ENCODE results near the gene LONRF2.
A peak's percentile ranks its signal among the peaks of the same experiment; 100 is the strongest.

The LONRF2 gene

DNA sequence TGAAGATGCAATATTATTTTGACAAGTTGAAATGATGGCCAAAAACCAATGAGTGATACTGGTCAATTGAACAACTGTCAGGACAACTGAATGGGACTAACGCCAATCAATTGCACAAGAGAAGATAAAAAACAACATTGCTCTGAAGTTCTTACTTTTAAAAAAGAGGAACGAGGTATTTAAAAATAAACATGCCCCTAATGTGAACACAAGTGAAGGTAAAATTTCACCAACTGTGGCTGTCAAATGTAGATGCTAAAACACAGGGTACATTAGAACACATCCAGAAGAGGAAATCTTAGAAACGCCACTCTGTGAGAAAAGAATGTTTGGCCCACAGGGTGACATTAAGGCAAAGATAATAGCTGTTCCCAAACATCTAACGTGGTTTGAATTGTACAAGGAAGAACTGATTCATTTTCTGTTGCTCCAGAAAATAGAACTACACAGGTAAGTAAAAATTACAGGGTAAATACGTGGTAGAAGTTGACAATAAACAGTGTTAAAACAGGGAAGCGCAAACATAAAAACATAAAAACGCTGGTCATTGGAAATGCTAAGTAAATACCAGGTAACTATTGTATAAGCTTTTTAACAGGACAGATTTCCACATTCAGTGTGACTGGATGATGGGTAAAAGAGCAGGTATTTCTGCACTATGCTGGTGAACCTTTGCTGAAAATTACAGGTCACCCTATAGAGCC is 20.3 kb downstream of the LONRF2 start:
- DNase-seq (ENCODE audit: low read depth in 1 of 2, low spot score in 1 of 2): no peak

DNA sequence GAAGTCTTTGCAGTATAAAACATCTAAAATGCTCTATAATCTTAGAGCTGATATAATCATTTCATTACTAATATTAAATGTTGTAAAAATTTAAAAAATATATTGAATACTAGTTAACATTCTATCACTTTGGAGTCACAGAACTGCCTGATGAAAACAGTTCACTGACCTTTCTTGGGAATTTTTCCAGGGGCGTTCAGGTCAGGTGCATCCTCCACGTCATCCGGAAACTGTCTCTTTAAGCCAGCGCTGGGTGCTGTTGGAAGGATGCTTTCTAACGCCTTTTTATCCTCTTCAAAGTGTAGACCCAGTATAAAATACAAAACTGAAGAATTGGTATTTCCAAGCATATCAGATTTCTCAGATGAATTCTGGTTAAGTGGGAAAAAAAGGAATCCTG is 22.8 kb downstream of the LONRF2 start:
- no peak for DNase-seq (ENCODE audit: low read depth in 1 of 2, low spot score in 1 of 2)

DNA sequence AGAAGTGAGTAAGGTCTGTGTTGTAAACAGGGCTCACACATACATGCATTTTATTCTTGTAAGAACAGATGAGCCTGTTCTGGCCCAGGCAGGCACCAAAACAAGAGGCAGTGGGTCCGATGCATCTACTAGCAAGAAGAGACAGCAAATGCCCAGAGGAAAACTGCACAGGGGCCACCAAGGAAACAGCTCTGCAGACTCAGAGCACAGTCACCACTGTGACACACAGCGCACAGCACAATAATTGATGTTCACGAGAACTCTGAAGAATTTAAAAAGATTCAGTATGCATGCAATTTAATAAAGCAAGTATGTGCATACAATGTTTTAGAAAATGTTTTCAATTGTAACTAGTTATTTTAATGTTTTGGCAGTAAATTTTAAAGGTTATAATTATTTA is 24.8 kb downstream of the LONRF2 start:
- no peak for DNase-seq (ENCODE audit: low read depth in 1 of 2, low spot score in 1 of 2)

DNA sequence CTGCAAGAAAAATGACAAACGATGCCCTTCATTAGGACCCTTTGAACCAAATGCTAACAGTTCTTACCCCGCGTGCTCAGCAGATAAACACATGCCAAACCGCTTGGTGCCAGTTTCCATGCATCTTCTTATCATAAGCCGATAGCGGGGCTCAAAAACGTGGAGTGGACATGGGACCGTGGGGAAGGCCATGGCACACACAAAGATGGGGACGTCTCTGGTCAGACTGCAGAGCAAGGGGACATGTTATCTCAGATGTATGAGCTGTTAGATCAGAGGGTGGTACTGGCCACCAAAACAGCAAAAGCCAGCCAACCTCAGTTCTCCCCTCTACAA is 28.2 kb downstream of the LONRF2 start:
- no peak for DNase-seq (ENCODE audit: low read depth in 1 of 2, low spot score in 1 of 2)

DNA sequence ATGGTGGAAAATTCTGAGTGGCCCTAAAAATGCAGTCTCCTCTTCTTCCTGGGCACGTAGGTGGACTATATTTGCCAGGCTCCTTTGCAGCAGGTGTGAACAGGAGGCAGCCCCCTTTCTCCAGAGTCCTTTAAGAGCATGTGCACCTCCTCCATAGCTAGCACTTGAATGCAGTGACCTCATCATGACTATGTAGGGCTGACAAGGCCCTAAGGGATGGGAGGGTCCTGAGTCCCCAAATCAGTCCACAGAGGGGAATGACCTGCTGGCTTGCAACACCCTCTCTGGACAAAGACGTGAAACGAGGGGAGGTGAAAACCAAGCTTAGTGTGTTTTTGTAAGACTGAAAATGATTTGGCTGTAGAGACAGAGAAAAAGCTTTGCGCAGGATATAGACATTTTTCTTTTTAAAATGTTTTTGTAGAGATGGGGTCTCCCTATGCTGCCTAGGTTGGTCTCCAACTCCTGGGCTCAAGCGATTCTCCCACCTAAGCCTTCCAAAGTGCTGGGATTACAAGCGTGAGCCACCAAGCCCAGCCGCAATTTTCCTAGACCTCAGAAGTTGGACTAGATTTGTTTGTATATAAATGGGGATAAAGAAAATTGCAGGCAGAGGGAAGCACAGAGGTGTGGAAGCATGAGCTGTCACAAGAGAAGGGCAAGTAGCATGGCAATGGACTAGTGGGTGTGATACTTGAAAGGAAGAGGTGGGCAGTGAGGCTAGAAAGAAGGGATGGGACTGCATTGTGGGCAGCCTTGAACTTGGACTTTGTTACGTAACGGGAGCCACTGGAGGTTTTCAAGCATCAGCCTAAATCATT is 28.8 kb downstream of the LONRF2 start:
- no peak for DNase-seq (ENCODE audit: low read depth in 1 of 2, low spot score in 1 of 2)

DNA sequence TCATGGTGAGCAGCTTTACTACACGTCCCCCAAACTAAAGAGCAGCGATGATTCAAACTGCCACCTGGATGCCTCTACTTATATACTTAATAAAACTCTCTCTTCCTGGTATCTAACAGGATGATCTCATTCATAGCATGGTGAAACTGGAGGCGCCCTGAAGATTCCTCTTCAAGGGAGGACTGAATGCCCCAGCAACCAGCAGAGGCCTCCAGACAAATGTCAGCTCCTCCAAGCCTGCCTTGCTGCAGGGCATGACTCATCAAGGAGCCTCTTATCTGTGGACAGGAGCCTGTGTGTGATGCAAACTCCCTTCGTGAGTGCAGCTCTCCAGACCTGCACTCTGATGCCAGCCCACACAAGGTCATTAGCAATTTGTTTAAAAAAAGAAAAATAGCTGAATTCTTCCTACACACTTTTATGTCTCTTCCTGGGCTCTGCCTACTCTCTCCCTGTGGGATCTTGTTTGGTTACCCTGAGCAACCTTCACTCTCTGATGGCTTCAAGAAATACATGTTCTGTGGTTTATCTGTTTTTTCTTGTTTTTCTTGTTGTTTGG is 30.2 kb downstream of the LONRF2 start:
- peak in 1 of 2 donors; percentile 31 for DNase-seq (ENCODE audit: low read depth in 1 of 2, low spot score in 1 of 2)

DNA sequence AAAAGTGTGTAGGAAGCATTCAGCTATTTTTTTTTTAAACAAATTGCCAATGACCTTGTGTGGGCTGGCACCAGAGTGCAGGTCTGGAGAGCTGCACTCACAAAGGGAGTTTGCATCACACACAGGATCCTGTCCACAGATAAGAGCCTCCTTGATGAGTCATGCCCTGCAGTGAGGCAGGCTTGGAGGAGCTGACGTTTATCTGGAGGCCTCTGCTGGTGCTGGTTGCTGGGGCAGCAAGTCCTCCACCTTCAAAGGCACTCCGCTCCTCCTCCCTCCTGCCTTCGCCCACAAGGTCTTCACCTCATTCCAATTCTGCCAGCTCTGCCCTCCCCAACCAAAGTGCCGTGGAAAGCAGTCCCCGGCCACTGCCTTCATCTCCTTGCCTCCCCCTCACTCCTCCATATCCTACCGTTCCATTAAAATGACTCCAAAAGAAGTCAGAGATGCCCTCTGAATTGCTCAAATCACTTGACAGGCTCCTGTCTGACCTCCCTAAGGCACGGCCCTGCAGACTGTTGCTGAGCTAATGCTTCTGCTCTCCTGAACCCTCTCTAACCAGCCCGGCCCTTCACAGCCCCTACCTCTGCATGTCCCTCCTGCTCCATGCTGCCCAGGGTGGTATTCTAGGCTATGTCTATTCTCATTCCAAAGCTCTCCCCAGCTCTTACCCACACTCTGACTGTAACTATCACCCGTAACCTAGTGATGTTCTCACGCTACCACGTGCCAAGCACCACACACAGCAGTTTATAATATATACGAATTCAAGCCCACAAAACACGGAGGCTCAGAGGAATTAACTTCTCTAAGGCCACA is 30.9 kb downstream of the LONRF2 start:
- peak in 1 of 2 donors; percentile 43 for DNase-seq (ENCODE audit: low read depth in 1 of 2, low spot score in 1 of 2)

DNA sequence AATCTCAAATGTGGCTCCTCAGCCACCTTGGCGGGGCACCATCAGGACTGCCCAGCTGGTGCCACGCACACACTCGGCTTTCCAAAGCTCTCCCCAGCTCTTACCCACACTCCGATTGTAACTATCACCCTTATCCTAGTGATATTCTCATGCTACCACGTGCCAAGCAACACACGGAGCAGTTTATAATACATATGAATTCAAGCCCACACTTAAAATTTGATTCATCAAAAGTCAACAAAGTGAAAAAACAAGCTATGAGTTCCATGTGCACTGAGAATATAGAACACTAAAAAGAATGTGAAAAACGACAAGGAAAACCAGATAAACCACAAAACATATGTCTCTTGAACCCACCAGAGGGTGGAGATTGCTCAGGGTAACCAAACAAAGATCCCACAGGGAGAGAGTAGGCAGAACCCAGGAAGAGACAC is 31.6 kb downstream of the LONRF2 start:
- DNase-seq (ENCODE audit: low read depth in 1 of 2, low spot score in 1 of 2): no peak

DNA sequence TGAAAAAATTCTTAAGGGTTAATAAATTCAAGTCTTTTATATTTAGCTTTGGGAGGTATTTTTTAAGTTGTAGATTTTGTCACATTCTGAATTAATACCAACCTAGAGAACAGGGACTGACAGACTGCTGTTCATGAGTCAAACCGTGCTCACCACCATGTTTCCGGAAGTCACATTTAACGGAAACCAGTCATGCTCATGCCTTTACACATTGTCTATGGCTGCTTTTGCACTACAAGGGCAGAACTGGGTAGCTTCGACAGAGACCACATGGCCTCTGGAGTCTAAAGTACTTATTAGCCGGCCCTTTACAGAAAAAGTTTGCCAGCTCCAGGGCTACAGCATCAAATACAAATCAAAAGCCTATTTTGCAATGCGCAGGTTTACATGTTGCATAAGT is 33.3 kb downstream of the LONRF2 start:
- no peak for DNase-seq (ENCODE audit: low read depth in 1 of 2, low spot score in 1 of 2)

DNA sequence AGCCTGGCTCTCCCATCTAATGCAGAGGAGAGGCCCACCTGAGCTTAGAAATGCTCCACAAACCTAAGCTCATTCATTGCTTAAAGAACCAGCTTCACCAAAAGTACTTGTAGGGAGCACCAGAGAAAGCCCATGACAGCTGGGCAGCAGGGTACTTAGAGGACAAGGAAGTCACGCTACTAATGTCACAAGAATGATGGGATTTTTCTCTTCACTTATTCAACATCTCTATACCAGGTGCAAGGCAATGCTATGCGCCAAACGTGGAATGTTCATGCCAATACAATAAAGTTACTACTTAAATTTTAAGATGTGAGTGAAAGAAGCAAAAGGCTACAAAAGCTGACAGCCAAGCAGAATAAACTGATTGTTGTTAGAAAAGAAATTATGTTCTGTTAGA is 36.0 kb downstream of the LONRF2 start:
- DNase-seq (ENCODE audit: low read depth in 1 of 2, low spot score in 1 of 2): no peak

DNA sequence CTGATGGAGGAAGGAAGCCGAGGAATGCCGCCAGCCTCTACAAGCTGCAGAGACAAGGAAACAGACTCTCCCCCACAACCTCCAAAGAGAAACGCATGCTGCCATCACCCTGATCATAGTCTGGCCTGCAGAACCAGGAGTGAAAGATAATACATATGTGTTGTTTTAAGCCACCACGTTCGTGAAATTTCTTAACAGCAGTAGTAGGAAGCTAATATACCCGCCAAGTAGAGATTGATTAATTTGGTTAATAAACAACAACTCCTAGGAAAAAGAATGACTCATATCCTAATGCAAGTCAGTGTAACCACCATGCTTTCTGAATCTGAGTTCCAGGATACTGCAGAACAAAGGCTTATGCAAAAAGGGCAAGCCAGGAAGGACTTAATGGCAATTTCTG is 36.6 kb downstream of the LONRF2 start:
- DNase-seq (ENCODE audit: low read depth in 1 of 2, low spot score in 1 of 2): no peak

DNA sequence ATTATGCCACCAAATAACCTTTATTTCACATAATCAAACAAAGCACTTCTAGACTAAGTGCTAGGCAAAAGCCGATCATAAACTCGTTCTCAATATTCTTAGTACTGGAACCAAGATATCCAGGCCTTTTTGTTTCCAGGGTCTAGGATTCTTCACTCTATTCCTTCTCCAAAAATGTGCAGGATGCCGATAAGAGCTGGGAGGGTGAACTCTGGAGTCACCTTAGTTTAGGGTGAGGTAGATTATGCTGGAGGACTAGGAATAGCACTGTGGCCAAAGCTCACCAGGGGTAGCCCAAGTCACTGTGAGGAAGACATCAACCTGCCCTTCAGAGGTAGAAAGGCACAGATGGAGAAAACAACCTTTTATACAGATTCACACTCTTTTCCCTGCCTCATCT is 37.3 kb downstream of the LONRF2 start:
- no peak for DNase-seq (ENCODE audit: low read depth in 1 of 2, low spot score in 1 of 2)

DNA sequence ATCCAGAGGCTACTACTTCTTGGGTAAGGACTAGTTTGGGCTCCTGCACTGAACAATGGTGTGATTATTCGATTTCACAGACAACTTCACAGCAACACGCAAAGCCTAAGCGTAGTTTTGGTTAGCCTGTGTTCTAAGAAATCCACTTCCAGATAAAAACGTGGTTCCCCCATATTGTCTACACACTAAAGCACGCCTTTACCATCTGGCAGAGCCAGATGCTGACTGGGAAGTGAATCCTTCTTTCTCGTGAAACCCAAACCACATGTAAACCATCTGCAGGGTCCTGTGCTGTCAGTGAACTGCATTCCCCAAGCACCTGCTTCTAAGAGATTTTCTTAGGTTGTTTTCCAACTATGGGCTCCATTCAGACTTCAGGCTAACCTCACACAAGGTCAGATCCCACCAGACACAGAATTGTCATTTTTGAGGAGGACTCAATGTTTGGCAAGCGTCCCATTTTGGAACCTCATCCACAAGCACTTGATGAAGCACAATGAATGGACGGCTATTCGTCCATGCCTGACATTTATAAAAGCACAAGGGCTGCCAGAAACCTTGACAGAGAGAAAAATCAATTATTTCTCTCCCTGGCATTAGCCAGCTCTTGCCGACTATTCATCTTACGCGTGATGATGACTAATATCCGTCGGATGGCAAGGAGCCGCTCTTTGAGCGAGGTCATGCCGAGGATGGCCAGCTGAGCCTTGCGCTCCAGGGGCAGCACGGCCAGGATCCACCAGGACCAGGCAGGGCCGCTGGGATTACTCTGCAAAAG is 38.4 kb downstream of the LONRF2 start:
- no peak for DNase-seq (ENCODE audit: low read depth in 1 of 2, low spot score in 1 of 2)

DNA sequence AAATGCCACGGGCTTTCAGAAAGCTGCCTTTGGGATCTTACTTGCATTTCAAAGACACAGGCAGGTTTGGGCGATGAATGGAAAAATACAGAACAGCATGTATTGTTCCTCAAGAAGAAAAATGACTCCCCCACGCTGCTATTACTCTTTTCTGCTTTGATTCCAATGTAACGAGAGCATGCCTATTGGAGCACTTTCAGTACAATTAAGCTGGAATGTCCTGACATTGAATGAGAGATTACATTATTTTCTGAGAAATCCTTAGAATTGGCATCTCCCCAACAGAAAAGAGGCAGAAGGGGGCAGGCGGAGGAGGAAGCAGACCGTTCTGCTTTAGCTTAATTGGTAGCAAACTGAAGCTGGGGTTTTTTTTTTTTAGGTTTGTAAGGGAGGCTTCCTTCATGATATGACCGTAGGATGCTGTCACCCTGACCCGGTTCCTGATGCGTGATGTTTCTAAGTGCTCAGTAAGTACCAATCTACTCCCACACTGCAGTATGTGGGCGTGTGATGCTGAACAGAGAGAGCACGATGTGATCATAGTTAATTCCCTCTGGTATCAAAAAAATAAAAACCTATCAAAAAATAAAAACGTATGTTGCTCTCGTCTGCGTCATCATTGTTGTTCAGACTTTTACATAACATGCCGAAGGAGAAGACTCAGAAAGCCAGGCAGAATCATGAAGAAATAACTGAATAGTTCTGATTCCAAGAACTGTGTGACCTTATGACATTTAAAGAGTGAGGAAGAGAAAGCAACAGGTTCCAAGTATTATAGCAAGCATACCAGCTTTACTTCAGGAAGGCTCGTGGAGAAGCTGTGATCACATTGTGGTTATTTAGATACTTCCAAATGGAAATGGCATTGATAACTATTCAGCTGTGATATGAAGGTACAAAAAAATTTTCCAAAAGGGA is 40.5 kb downstream of the LONRF2 start:
- no peak for DNase-seq (ENCODE audit: low read depth in 1 of 2, low spot score in 1 of 2)

DNA sequence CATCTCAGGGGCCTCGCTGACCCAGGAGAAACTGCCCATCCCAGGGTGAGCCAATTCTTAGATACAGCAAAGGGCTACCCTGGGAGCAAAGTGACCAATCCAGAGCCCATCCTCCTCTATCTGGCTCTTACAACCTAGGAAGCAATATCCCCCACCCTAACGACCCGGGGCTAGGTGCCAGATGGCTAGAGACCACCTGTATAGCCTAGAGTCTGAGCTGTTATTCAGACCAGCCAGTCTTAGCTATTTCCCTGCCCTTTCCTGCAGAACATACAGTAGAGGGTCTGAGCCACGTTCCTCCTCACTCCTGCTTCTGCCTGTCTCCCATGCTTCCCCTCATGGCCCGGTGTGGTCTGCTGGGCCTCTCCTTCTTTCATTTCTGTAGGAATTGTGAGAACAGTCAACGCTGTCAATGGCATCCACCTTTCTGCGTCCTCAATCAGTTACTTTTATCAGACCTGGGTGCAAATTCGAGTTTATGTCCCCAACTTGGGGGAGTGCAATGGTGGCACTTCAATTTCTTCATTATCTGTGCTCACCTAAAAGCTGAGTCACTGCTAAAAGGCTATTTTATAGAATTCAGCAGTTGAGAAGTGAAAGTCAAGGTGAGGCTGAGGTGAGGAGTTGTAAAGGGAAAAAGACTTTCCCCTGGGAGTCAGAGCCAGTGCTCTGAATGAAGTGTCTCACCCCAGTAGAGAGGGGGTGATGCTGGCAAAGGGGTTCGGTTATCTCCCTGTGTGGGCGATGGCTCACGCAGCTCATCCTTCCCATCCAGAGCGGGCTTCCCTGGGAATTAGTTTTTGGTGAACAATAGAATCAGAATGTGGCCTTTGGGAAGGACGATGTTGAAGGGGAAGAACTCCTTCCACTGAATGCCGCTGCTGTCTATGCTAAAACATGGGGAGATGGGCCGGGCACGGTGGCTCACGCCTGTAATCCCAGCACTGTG is 42.4 kb downstream of the LONRF2 start:
- DNase-seq (ENCODE audit: low read depth in 1 of 2, low spot score in 1 of 2): no peak

DNA sequence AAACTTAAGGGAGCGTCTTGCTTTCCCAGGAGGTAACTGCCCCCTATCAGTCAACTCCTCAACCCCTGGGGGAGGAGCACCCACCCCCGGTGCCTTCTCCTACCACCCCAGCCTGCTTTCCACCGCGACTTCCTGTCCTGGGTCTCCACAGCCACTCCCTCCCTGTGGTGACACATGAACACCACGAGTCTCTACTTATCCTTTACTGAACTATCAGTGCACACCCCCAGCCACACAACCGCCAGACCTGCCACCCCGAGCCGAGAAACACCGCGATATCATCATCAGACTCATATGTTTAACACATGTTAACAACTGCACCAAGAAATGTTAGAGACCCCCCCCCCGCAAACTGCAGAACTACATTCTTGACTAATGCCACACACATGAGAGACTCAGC is 43.3 kb downstream of the LONRF2 start:
- no peak for DNase-seq (ENCODE audit: low read depth in 1 of 2, low spot score in 1 of 2)

DNA sequence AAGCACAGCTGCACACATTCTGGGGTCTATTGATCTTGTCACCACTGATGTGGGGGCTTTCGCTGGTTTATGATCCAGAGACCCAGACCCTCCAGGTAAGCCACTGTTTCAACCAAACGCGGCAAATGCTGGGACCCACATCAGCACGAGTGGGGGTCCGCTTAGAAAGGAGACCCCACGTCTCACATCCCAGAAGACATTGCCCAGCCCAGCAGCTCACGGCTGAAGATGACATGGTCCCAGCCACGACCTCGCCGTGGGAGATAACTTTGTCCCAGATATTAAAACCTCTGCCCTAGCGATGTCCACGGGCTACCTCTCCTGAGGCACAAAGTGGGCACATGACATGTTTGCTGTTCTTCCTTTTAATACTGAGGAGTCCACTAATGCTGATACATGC is 43.8 kb downstream of the LONRF2 start:
- DNase-seq (ENCODE audit: low read depth in 1 of 2, low spot score in 1 of 2): no peak

DNA sequence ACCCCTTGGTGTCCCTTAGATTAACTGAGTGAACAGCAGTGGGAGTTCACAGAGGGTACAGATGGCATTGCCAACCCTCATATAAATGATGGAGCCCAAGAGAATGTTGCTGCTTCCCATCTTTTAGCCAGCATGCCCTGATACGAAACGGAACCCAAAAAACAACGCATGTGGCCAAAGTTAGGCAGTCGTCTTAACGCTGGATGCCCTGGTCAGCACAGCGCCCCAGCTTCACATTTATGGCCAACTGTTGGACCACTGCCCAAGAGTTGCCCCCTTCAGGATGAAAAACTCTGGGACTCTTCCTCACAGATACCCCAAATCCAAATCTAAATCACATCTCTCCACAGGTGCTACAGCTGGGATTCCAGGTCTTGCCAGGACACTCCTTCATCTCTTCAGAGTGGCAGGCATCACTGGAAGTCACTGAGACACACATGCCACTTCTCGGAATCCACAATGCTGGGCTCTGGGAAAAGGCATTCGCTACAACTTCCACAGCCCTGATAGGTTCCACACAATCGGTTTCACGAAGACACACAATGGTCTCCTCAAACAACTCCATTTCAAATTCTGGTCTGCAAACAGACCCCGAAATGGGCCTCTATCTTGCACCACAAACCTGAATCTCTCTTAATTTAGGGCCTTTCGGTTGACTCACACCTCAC is 44.6 kb downstream of the LONRF2 start:
- DNase-seq (ENCODE audit: low read depth in 1 of 2, low spot score in 1 of 2): no peak
